Measurements from ENCODE around the gene PYDC2. TPM values are rescaled to one million over a fixed set of nuclear protein-coding genes. Genes with fewer than 3 reads are reported as not detected.

Gene PYDC2
- total RNA-seq, 4 donors from 2014 or later, result not detected

- WGBS, 2 donors (ENCODE audit: low coverage in 1 of 2), result 22 to 28% methylated on average over 3 of the region's 3 CpGs
- in situ Hi-C loops (cut with MboI; ENCODE audit: low pct_ligation_motif_present in 1 of 4, low pct_unique_long_range_greater_than_20kb in 1 of 4, low sequenced_read_pairs in 3 of 4), result no loop called here
Observed at GRCh38 chr3:191455257-191455952, 5.6 kb upstream of the PYDC2 start.

GRCh38 chr3:191460360-191460759 is 603 bp upstream of the PYDC2 start:
- intact Hi-C loops (cut with DNase I; ENCODE audit: low total_unique reads), result no loop called here

More at GRCh38 chr3:191455257-191455952, 5.6 kb upstream of the PYDC2 start:
- H3K36me3 ChIP-seq, result no peaks in the 10 kb centered on the region
- DNase-seq, result no peak
- H3K4me3 ChIP-seq, result no peak overlapping the region
- H3K27ac ChIP-seq, result no peak overlapping the region
- no peaks in the 10 kb centered on the region for H3K27me3 ChIP-seq
- H3K9me3 ChIP-seq, result no peaks in the 10 kb centered on the region
- no peak for TF ChIP-seq CTCF (IDR thresholded peaks at IDR 0.05)
- no peak for TF ChIP-seq EP300 (IDR thresholded peaks at IDR 0.05; ENCODE audit: low read depth)
- no peak for TF ChIP-seq POLR2A (IDR thresholded peaks at IDR 0.05)
- TF ChIP-seq POLR2AphosphoS5 (IDR thresholded peaks at IDR 0.05), result no peak
- H3K4me1 ChIP-seq, result no peaks in the 10 kb centered on the region
- intact Hi-C loops (cut with DNase I; ENCODE audit: low total_unique reads), result no loop called here

GRCh38 chr3:191470080-191470479 is 9.1 kb downstream of the PYDC2 start:
- H3K9me3 ChIP-seq, result no peaks in the 10 kb centered on the region
- TF ChIP-seq POLR2A (IDR thresholded peaks at IDR 0.05) (no peak), CTCF (IDR thresholded peaks at IDR 0.05) (no peak), EP300 (IDR thresholded peaks at IDR 0.05; ENCODE audit: low read depth) (no peak), POLR2AphosphoS5 (IDR thresholded peaks at IDR 0.05) (no peak)
- intact Hi-C loops (cut with DNase I; ENCODE audit: low total_unique reads), result no loop called here
- H3K4me1 ChIP-seq, result no peaks in the 10 kb centered on the region
- H3K27ac ChIP-seq, result no peak overlapping the region
- no peak for DNase-seq
- in situ Hi-C loops (cut with MboI; ENCODE audit: low pct_ligation_motif_present in 1 of 4, low pct_unique_long_range_greater_than_20kb in 1 of 4, low sequenced_read_pairs in 3 of 4), result no loop called here
- H3K4me3 ChIP-seq, result no peak overlapping the region
- H3K27me3 ChIP-seq, result no peaks in the 10 kb centered on the region
- no peaks in the 10 kb centered on the region for H3K36me3 ChIP-seq

More at GRCh38 chr3:191460360-191460759, 603 bp upstream of the PYDC2 start:
- in situ Hi-C loops (cut with MboI; ENCODE audit: low pct_ligation_motif_present in 1 of 4, low pct_unique_long_range_greater_than_20kb in 1 of 4, low sequenced_read_pairs in 3 of 4), result no loop called here
- TF ChIP-seq POLR2AphosphoS5 (IDR thresholded peaks at IDR 0.05) (no peak), POLR2A (IDR thresholded peaks at IDR 0.05) (no peak), EP300 (IDR thresholded peaks at IDR 0.05; ENCODE audit: low read depth) (no peak), CTCF (IDR thresholded peaks at IDR 0.05) (no peak)
- Histone ChIP-seq H3K27ac (no peak overlapping the region), H3K4me1 (no peaks in the 10 kb centered on the region), H3K36me3 (no peaks in the 10 kb centered on the region), H3K4me3 (no peak overlapping the region), H3K9me3 (no peaks in the 10 kb centered on the region), H3K27me3 (no peaks in the 10 kb centered on the region)
- no peak for DNase-seq
- WGBS, 2 donors (ENCODE audit: low coverage in 1 of 2), result 78% methylated on average over 2 of the region's 2 CpGs

GRCh38 chr3:191470545-191470944 is 9.6 kb downstream of the PYDC2 start:
- WGBS, 2 donors (ENCODE audit: low coverage in 1 of 2), result 53 to 78% methylated on average over 2 of the region's 2 CpGs
- in situ Hi-C loops (cut with MboI; ENCODE audit: low pct_ligation_motif_present in 1 of 4, low pct_unique_long_range_greater_than_20kb in 1 of 4, low sequenced_read_pairs in 3 of 4), result no loop called here

More at GRCh38 chr3:191470545-191470944, 9.6 kb downstream of the PYDC2 start:
- intact Hi-C loops (cut with DNase I; ENCODE audit: low total_unique reads), result no loop called here
- no peak overlapping the region for H3K27ac ChIP-seq
- no peaks in the 10 kb centered on the region for H3K4me1 ChIP-seq
- no peaks in the 10 kb centered on the region for H3K9me3 ChIP-seq
- no peak overlapping the region for H3K4me3 ChIP-seq
- H3K27me3 ChIP-seq, result no peaks in the 10 kb centered on the region
- DNase-seq, result no peak
- no peaks in the 10 kb centered on the region for H3K36me3 ChIP-seq
- TF ChIP-seq CTCF (IDR thresholded peaks at IDR 0.05) (no peak), POLR2AphosphoS5 (IDR thresholded peaks at IDR 0.05) (no peak), EP300 (IDR thresholded peaks at IDR 0.05; ENCODE audit: low read depth) (no peak), POLR2A (IDR thresholded peaks at IDR 0.05) (no peak)

Measured in transverse colon (tissue), 4 donors.